Measurements from ENCODE around the gene LRRN4CL. TPM values are rescaled to one million over a fixed set of nuclear protein-coding genes. Genes with fewer than 3 reads are reported as not detected.
A peak's percentile ranks its signal among the peaks of the same experiment; 100 is the strongest.

Gene LRRN4CL
- total RNA-seq, 1 donor from 2014 or later: not detected

DNA sequence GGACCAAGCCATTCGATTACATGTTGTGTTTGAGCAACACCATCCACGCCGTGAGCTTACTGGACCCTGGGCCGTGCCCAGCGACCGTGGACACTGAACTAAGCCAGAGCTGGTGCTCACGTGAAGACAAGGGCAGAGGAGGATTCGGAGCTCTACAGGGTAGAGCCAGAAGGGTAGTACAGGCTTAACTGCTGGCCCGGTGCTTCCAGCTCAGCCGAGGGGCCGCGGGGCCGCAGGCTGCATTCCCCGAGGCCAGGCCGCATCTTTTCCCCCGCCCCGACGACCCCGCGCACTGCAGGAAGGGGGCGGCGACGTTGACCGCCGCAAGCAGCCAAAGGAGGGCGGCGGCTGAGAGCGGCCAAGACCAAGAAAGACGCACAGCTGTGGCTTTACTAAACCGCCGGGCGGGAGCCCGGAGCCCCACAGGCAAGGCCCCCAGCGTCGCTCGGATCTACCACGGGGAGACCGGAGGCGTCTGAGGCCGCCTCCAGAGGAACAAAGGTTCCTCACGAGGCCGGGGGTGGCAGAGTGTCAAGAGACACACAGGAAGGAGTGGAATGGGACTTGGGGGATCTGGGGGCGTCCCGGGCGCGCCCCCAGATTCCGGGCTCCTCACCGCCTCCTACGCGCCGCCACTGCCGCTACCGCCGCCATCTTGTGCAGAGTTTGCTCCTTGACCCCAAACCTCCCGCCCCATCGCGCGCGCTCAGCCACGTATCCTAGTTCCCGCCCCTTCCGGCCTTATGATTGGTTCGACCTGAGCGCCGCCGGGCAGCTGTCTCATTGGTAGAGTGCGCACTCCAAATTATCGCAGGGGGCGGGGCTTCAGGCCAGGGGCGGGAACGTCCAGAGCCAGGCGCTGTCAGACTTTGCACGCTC, 43.1 kb downstream of the LRRN4CL start, which contains the start of gene GANAB:
TSS of gene GANAB (minus strand) at position 668 of the 879 bp plus-strand sequence. CDS start at position 654, 14 bp downstream.
- TF ChIP-seq, protein P1, sequence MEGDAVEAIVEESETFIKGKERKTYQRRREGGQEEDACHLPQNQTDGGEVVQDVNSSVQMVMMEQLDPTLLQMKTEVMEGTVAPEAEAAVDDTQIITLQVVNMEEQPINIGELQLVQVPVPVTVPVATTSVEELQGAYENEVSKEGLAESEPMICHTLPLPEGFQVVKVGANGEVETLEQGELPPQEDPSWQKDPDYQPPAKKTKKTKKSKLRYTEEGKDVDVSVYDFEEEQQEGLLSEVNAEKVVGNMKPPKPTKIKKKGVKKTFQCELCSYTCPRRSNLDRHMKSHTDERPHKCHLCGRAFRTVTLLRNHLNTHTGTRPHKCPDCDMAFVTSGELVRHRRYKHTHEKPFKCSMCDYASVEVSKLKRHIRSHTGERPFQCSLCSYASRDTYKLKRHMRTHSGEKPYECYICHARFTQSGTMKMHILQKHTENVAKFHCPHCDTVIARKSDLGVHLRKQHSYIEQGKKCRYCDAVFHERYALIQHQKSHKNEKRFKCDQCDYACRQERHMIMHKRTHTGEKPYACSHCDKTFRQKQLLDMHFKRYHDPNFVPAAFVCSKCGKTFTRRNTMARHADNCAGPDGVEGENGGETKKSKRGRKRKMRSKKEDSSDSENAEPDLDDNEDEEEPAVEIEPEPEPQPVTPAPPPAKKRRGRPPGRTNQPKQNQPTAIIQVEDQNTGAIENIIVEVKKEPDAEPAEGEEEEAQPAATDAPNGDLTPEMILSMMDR (conservative IDR thresholded peaks at IDR 0.05; ENCODE audit: low read depth, low read length): no peak
- peak within 1 kb of the TSS; percentile 99 for H3K4me3 ChIP-seq (ENCODE audit: low read depth, low read length)
- peak; percentile 64 for DNase-seq (ENCODE audit: low read depth)

DNA sequence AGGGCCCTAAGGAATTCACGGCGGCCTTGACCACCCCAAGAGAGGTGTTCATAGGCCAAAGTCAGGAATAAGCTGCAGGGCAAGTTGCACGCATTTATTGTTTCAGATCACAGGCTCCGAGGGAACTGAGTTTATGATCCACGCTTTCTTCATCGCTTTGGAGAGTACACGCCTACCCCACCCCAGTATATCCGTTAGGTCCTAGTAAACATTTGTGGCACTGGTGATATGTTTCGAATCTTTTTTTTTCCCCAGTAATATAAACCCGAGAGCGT, 43.7 kb downstream of the LRRN4CL start:
- no peak for DNase-seq (ENCODE audit: low read depth)
- TF ChIP-seq, protein P1 (conservative IDR thresholded peaks at IDR 0.05; ENCODE audit: low read depth, low read length): no peak
- peak overlapping the region; percentile 99 for H3K4me3 ChIP-seq (ENCODE audit: low read depth, low read length)

DNA sequence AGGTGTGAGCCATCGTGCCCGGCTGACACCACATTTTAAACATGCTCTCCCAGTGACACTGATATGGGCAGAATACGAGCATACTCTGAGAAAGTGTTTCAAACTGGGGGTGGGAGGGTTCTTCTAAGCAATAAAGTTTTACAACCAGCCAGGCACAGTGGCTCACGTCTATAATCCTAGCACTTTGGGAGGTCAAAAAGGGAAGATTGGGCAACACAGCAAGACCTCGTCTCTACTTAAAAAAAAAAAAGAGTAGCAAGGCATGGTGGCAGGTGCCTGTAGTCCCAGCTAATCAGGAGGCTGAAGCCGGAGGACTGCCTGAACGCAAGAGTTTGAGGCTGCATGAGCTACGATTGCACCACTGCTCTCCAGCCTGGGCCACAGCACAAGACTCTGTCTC, 45.1 kb downstream of the LRRN4CL start:
- no peak overlapping the region for H3K4me3 ChIP-seq (ENCODE audit: low read depth, low read length)
- TF ChIP-seq, protein P1 (conservative IDR thresholded peaks at IDR 0.05; ENCODE audit: low read depth, low read length): no peak
- DNase-seq (ENCODE audit: low read depth): no peak

Other genes starting within 250 kb of the LRRN4CL start
- 198 and 296 TPM in 2 replicates for gene AHNAK, start 142.7 kb downstream of the LRRN4CL start, total RNA-seq
- gene EEF1G, start 115.6 kb downstream of the LRRN4CL start, total RNA-seq: 2,115 and 2,170 TPM in 2 replicates
- 9.4 and 10.1 TPM in 2 replicates for gene TUT1, start 98.0 kb downstream of the LRRN4CL start, total RNA-seq
- gene MTA2, start 87.7 kb downstream of the LRRN4CL start, total RNA-seq: 109 and 153 TPM in 2 replicates
- 29.7 and 31.8 TPM in 2 replicates for gene EML3, start 76.8 kb downstream of the LRRN4CL start, total RNA-seq
- gene ROM1, start 76.3 kb downstream of the LRRN4CL start, total RNA-seq: 1.2 and 1.4 TPM in 2 replicates
- gene B3GAT3, start 67.5 kb downstream of the LRRN4CL start, total RNA-seq: 43.6 and 67.7 TPM in 2 replicates
- 191 and 281 TPM in 2 replicates for gene GANAB, start 42.9 kb downstream of the LRRN4CL start, total RNA-seq
- gene INTS5, start 36.2 kb downstream of the LRRN4CL start, total RNA-seq: 19.4 and 26.5 TPM in 2 replicates
- 125 and 129 TPM in 2 replicates for gene C11orf98, start 24.3 kb downstream of the LRRN4CL start, total RNA-seq
- gene CSKMT, start 24.2 kb downstream of the LRRN4CL start, total RNA-seq: 21.0 and 26.3 TPM in 2 replicates
- 18.6 and 27.9 TPM in 2 replicates for gene UQCC3, start 17.9 kb downstream of the LRRN4CL start, total RNA-seq
- gene LBHD1, start 17.3 kb downstream of the LRRN4CL start, total RNA-seq: 2.2 and 3.0 TPM in 2 replicates
- 162 and 235 TPM in 2 replicates for gene UBXN1, start 10.5 kb downstream of the LRRN4CL start, total RNA-seq
- gene BSCL2, start 17.9 kb upstream of the LRRN4CL start, total RNA-seq: 42.1 and 96.6 TPM in 2 replicates
- gene GNG3, start 18.1 kb upstream of the LRRN4CL start, total RNA-seq: not detected in 2 replicates
- gene HNRNPUL2, start 37.9 kb upstream of the LRRN4CL start, total RNA-seq: 8.0 and 8.5 TPM in 2 replicates
- 35.7 and 39.1 TPM in 2 replicates for gene TTC9C, start 39.0 kb upstream of the LRRN4CL start, total RNA-seq
- 10.6 and 16.8 TPM in 2 replicates for gene ZBTB3, start 64.6 kb upstream of the LRRN4CL start, total RNA-seq
- gene POLR2G, start 72.0 kb upstream of the LRRN4CL start, total RNA-seq: 88.2 and 137 TPM in 2 replicates
- 12.4 and 26.8 TPM in 2 replicates for gene TAF6L, start 81.9 kb upstream of the LRRN4CL start, total RNA-seq
- 52.8 and 97.7 TPM in 2 replicates for gene TMEM179B, start 97.9 kb upstream of the LRRN4CL start, total RNA-seq
- 51.1 and 58.9 TPM in 2 replicates for gene TMEM223, start 102.5 kb upstream of the LRRN4CL start, total RNA-seq
- gene NXF1, start 115.9 kb upstream of the LRRN4CL start, total RNA-seq: 49.4 and 56.3 TPM in 2 replicates
- 21.2 and 28.6 TPM in 2 replicates for gene STX5, start 142.5 kb upstream of the LRRN4CL start, total RNA-seq
- gene TEX54, start 143.3 kb upstream of the LRRN4CL start, total RNA-seq: not detected in 2 replicates
- gene WDR74, start 150.1 kb upstream of the LRRN4CL start, total RNA-seq: 55.3 and 87.4 TPM in 2 replicates
- gene SLC3A2, start 191.4 kb upstream of the LRRN4CL start, total RNA-seq: 97.4 and 219 TPM in 2 replicates
- not detected in 2 replicates for gene CHRM1, start 231.8 kb upstream of the LRRN4CL start, total RNA-seq

Measured in epithelial cell of proximal tubule (primary cell).